DND-41 (cell line): ENCODE data around the gene TMPRSS3.
A peak's percentile ranks its signal among the peaks of the same experiment; 100 is the strongest.

ENCODE experiments used
- ATAC-seq: fragments of 200-7000 bp; cut with Tn5 transposase; 3 replicates; pipeline ENCODE4 v1.9.1; 2021; ENCODE audit warnings: low read depth; ENCODE audit not compliant: insufficient read depth
- DNase-seq: peaks from one replicate; pipeline ENCODE4 v3.0.0-alpha.2; 2020
- H2AFZ ChIP-seq: 2 replicates; pipeline ENCODE4 v1.6.0; 2012; ENCODE audit warnings: low read depth, low read length
- H3K27ac ChIP-seq: 2 replicates; pipeline ENCODE4 v1.5.1; 2012; ENCODE audit warnings: low read length, inconsistent platforms
- H3K27me3 ChIP-seq: fragments of 200-600 bp; sonication (generic); 2 replicates; pipeline ENCODE4 v1.6.0; 2012; ENCODE audit warnings: low read length, mild to moderate bottlenecking, inconsistent platforms; ENCODE audit not compliant: insufficient read depth, poor library complexity
- H3K36me3 ChIP-seq: 2 replicates; pipeline ENCODE4 v1.5.1; 2012; ENCODE audit warnings: low read length, inconsistent platforms; ENCODE audit not compliant: insufficient read depth
- H3K4me1 ChIP-seq: 2 replicates; pipeline ENCODE4 v1.5.1; 2012; ENCODE audit warnings: mild to moderate bottlenecking, low read length; ENCODE audit not compliant: insufficient read depth
- H3K4me2 ChIP-seq: 2 replicates; pipeline ENCODE4 v1.6.0; 2012; ENCODE audit warnings: mild to moderate bottlenecking, moderate library complexity, low read length, inconsistent platforms; ENCODE audit not compliant: insufficient read depth
- H3K4me3 ChIP-seq, 2 experiments: fragments of 200-600 bp in 1 of 2; shearing (Covaris generic) in 1 of 2; 2 replicates each; pipeline ENCODE4 v1.5.1; 2012 to 2016; ENCODE audit warnings: inconsistent platforms in 2 of 2, low read length in 2 of 2, mild to moderate bottlenecking in 2 of 2, low read depth in 1 of 2, moderate library complexity in 1 of 2
- H3K79me2 ChIP-seq: 2 replicates; pipeline ENCODE4 v1.6.0; 2012; ENCODE audit warnings: low read length, inconsistent platforms; ENCODE audit not compliant: insufficient read depth
- H3K9ac ChIP-seq: 2 replicates; pipeline ENCODE4 v1.6.0; 2012; ENCODE audit warnings: low read depth, mild to moderate bottlenecking, inconsistent platforms, low read length, moderate library complexity
- H3K9me3 ChIP-seq: 2 replicates; pipeline ENCODE4 v1.5.1; 2012; ENCODE audit warnings: low read length, moderate library complexity, mild to moderate bottlenecking, inconsistent platforms; ENCODE audit not compliant: insufficient read depth, severe bottlenecking
- H4K20me1 ChIP-seq: 2 replicates; pipeline ENCODE4 v1.6.0; 2012; ENCODE audit warnings: low read length; ENCODE audit not compliant: insufficient read depth
- EZH2 ChIP-seq: IDR thresholded peaks from 3 replicates; pipeline ENCODE4 v1.6.1; 2012; ENCODE audit warnings: borderline replicate concordance, low read depth, mild to moderate bottlenecking, moderate library complexity, low read length, inconsistent platforms; ENCODE audit not compliant: severe bottlenecking
- TF ChIP-seq, protein P1 (sequence below): IDR thresholded peaks from 2 replicates; pipeline ENCODE4 v1.5.1; 2012; ENCODE audit warnings: borderline replicate concordance, low read length, moderate library complexity, mild to moderate bottlenecking; ENCODE audit not compliant: poor library complexity, severe bottlenecking; ENCODE audit errors: extremely low read depth

The TMPRSS3 gene

DNA sequence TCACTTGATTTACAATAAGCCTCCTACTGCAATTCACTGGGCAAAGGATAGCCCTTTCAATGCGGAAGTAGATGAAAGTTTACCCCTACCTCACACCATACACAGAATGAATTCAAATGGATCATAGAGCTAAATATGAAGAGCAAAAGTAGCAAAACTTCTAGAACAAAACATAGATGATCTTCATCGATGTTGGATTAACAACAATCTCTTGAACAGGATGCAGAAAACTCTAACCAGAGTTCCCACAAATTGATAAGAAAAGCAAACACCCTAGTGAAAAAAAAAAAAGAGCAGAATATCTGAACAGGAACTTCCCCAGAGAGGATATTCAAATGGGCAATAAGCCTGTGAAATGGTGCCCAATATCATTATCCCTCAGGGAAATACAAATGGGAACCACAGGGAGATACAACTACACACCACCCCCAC lies 6.0 kb upstream of the TMPRSS3 start:
- Histone ChIP-seq H3K4me2 (no peak overlapping the region), H3K4me1 (peaks cover 45% of the 10 kb centered on the region), H3K36me3 (peaks cover 4% of the 10 kb centered on the region), H2AFZ (no peak overlapping the region), H3K27ac (peak overlapping the region; percentile 27; the same call in 1 of the 2 replicates), H3K4me3 (no peak overlapping the region), H3K27me3 (no peaks in the 10 kb centered on the region), H3K9me3 (peaks cover 8% of the 10 kb centered on the region), H3K9ac (no peak overlapping the region), H3K79me2 (peaks cover 50% of the 10 kb centered on the region), H4K20me1 (no peaks in the 10 kb centered on the region)
- TF ChIP-seq, protein P1, sequence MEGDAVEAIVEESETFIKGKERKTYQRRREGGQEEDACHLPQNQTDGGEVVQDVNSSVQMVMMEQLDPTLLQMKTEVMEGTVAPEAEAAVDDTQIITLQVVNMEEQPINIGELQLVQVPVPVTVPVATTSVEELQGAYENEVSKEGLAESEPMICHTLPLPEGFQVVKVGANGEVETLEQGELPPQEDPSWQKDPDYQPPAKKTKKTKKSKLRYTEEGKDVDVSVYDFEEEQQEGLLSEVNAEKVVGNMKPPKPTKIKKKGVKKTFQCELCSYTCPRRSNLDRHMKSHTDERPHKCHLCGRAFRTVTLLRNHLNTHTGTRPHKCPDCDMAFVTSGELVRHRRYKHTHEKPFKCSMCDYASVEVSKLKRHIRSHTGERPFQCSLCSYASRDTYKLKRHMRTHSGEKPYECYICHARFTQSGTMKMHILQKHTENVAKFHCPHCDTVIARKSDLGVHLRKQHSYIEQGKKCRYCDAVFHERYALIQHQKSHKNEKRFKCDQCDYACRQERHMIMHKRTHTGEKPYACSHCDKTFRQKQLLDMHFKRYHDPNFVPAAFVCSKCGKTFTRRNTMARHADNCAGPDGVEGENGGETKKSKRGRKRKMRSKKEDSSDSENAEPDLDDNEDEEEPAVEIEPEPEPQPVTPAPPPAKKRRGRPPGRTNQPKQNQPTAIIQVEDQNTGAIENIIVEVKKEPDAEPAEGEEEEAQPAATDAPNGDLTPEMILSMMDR = no peak
- no peak for TF ChIP-seq EZH2
- ATAC-seq = no peak
- no peak for DNase-seq

DNA sequence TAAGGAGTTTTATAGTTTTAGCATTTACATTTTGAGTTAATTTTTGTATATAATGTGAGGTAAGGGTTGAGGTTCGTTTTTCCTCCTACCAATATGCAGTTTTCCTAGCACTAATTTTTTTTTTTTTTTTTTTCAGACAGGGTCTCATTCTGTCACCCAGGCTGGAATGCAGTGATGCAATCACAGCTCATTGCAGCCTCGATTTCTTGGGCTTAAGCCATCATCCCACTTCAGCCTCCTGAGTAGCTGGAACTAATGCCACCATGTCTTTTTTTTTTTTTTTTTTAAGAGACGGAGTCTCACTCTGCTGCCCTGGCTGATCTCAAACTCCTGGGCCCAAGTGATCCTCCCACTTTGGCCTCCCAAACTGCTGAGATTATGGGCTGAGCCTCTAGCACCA lies 5.3 kb upstream of the TMPRSS3 start:
- Histone ChIP-seq H3K27me3 (no peaks in the 10 kb centered on the region), H3K4me2 (no peak overlapping the region), H3K4me3 (no peak overlapping the region), H3K36me3 (no peaks in the 10 kb centered on the region), H3K27ac (no peak overlapping the region), H4K20me1 (no peaks in the 10 kb centered on the region), H3K9me3 (peaks cover 8% of the 10 kb centered on the region), H3K79me2 (peaks cover 43% of the 10 kb centered on the region), H3K4me1 (peaks cover 38% of the 10 kb centered on the region), H3K9ac (no peak overlapping the region), H2AFZ (no peak overlapping the region)
- DNase-seq (no peak), ATAC-seq (no peak)
- no peak for TF ChIP-seq EZH2
- TF ChIP-seq, protein P1 = no peak

DNA sequence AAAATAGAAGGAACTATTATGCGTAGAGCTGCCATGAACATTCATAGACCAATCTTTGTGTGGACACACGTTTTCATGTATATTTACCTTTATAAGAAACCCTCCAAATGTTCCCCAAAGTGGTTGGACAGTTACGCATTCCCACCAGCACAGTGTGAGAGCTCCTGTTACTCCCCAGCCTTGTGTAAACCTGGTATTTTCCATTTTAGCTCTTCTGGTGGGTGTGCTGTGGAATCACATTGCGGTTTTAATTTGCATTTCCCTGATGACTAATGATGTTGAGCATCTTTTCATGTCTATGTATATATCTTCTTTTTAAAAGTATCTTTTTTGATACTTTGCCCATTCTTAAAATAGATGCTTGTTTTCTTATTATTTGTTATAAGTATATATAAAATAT lies 4.7 kb upstream of the TMPRSS3 start:
- Histone ChIP-seq H3K79me2 (peaks cover 36% of the 10 kb centered on the region), H3K36me3 (no peaks in the 10 kb centered on the region), H3K4me2 (no peak overlapping the region), H3K9ac (no peak overlapping the region), H3K4me3 (no peak overlapping the region), H3K9me3 (peaks cover 8% of the 10 kb centered on the region), H3K27me3 (no peaks in the 10 kb centered on the region), H3K27ac (no peak overlapping the region), H3K4me1 (peaks cover 31% of the 10 kb centered on the region), H4K20me1 (no peaks in the 10 kb centered on the region), H2AFZ (no peak overlapping the region)
- ATAC-seq (no peak), DNase-seq (no peak)
- TF ChIP-seq, protein P1 = no peak
- no peak for TF ChIP-seq EZH2

DNA sequence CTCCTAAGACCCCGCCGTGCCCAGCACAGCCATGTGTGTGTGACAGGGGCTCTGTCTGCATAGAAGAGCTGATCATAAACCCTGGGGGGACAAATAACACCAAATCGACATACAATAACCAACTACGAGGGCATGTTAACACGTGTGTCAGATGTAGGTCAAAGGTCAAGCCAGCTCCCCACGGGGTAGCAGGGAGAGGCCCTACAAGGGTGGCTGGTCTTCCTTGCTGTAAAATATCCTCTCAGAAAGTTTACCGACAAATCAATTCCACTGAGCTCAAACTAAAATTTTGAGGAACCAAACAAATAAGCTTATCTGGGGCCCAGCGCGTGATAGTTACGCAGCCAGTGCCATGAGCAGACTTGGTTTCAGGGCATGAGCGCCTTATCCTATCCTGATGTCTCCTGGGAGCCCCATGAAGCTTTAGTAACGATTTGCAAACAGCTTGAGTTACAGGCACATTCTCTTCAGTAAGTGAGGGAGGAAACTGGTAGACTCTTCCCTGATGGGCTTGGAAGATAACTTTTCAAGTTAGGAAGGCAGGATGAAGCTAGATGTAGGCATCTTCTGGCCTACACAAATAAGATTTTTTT lies 2.7 kb upstream of the TMPRSS3 start:
- no peak for TF ChIP-seq EZH2
- TF ChIP-seq, protein P1 = no peak
- H3K4me2 ChIP-seq = no peak overlapping the region
- peaks cover 16% of the 10 kb centered on the region for H3K79me2 ChIP-seq
- no peak overlapping the region for H3K9ac ChIP-seq
- H3K4me1 ChIP-seq = peaks cover 18% of the 10 kb centered on the region
- H3K9me3 ChIP-seq = peaks cover 8% of the 10 kb centered on the region
- no peaks in the 10 kb centered on the region for H3K36me3 ChIP-seq
- no peaks in the 10 kb centered on the region for H3K27me3 ChIP-seq
- no peaks in the 10 kb centered on the region for H4K20me1 ChIP-seq
- H3K27ac ChIP-seq = no peak overlapping the region; the same call in 1 of the 2 replicates
- ATAC-seq = no peak
- no peak overlapping the region for H3K4me3 ChIP-seq
- DNase-seq = no peak
- H2AFZ ChIP-seq = no peak overlapping the region
